Endothelial cell of umbilical vein (primary cell): ENCODE measurements around the gene MACROH2A1. TPM values are rescaled to one million over a fixed set of nuclear protein-coding genes. Genes with fewer than 3 reads are reported as not detected.

ENCODE experiments used
- BruUV-seq: library from RNA; stranded (reverse); fragments of 400-500 nt; replicated peaks from 2 replicates; lab custom pipeline; 2021; lab: Mats Ljungman, UMichigan
- CTCF ChIA-PET: fragments of 300-600, 350-600 bp; sonication (Branson Sonifier 250); formaldehyde crosslinking; loops from one replicate; lab custom pipeline; 2021; ENCODE audit warnings: antibody characterized with exemption, inconsistent platforms; lab: Charles Lee
- POLR2A ChIA-PET: fragments of 300-600, 350-600 bp; sonication (Branson Sonifier 250); formaldehyde crosslinking; loops from one replicate; lab custom pipeline; 2021; ENCODE audit warnings: antibody characterized with exemption, inconsistent platforms; lab: Charles Lee
- DNase-seq: peaks from one replicate; pipeline ENCODE4 v3.0.0-alpha.2; 2011; ENCODE audit warnings: low read depth, low spot score
- FAIRE-seq: peaks from 2 replicates; lab custom pipeline; 2011; peaks lifted over from hg19 to GRCh38; lab: Jason Lieb, UNC
- H2AFZ ChIP-seq: 2 replicates; pipeline ENCODE4 v1.6.0; 2012; ENCODE audit warnings: low read depth, low read length, control low read depth, inconsistent platforms
- H3K27ac ChIP-seq: 2 replicates; pipeline ENCODE4 v1.5.1; 2011; ENCODE audit warnings: low read depth, mild to moderate bottlenecking, control low read depth, low read length, moderate library complexity; ENCODE audit not compliant: insufficient read depth
- H3K27me3 ChIP-seq, 2 experiments: 2 replicates each; pipeline versions ENCODE4 v1.6.0 to v1.6.1; 2011; ENCODE audit warnings: low read length in 2 of 2, mixed read lengths in 1 of 2; ENCODE audit not compliant: control insufficient read depth in 2 of 2, insufficient read depth in 2 of 2
- H3K36me3 ChIP-seq, 2 experiments: 2 replicates in 1 of 2; 3 replicates in 1 of 2; pipeline ENCODE4 v1.5.1; 2011; ENCODE audit warnings: low read length in 2 of 2, mild to moderate bottlenecking in 1 of 2, moderate library complexity in 1 of 2; ENCODE audit not compliant: control insufficient read depth in 2 of 2, insufficient read depth in 2 of 2; ENCODE audit errors: extremely low read depth in 1 of 2
- H3K4me1 ChIP-seq: 3 replicates; pipeline ENCODE4 v1.5.1; 2011; ENCODE audit warnings: mild to moderate bottlenecking, low read length; ENCODE audit not compliant: control insufficient read depth, insufficient read depth; ENCODE audit errors: extremely low read depth
- H3K4me2 ChIP-seq: 2 replicates; pipeline ENCODE4 v1.6.1; 2011; ENCODE audit warnings: low read length, control low read depth, mixed read lengths; ENCODE audit not compliant: insufficient read depth
- H3K4me3 ChIP-seq, 3 experiments: fragments of 200-600 bp in 1 of 3; sonication (generic), shearing (Covaris generic) in 1 of 3; replicated peaks in 1 of 3; 2 replicates each; pipeline ENCODE4 v1.5.1; 2011 to 2016; ENCODE audit warnings: control low read depth in 3 of 3, low read length in 3 of 3, mild to moderate bottlenecking in 2 of 3, inconsistent platforms in 1 of 3, low read depth in 1 of 3, moderate library complexity in 1 of 3; ENCODE audit not compliant: insufficient read depth in 1 of 3
- H3K79me2 ChIP-seq: 2 replicates; pipeline ENCODE4 v1.6.0; 2012; ENCODE audit warnings: low read length, inconsistent platforms; ENCODE audit not compliant: control insufficient read depth, insufficient read depth
- H3K9ac ChIP-seq: replicated peaks from 2 replicates; pipeline ENCODE3; 2011; ENCODE audit warnings: low read length, control low read depth; ENCODE audit not compliant: insufficient read depth; ENCODE audit errors: extremely low read depth
- H3K9me1 ChIP-seq: replicated peaks from 3 replicates; pipeline ENCODE4 v1.6.0; 2011; ENCODE audit warnings: mild to moderate bottlenecking, low read length; ENCODE audit not compliant: control insufficient read depth, insufficient read depth; ENCODE audit errors: extremely low read depth
- H3K9me3 ChIP-seq: replicated peaks from 2 replicates; pipeline ENCODE4 v1.5.1; 2012; ENCODE audit warnings: low read length, inconsistent platforms; ENCODE audit not compliant: control insufficient read depth, insufficient read depth
- H4K20me1 ChIP-seq: replicated peaks from 2 replicates; pipeline ENCODE3; 2011; ENCODE audit warnings: mild to moderate bottlenecking, low read length; ENCODE audit not compliant: control insufficient read depth, insufficient read depth; ENCODE audit errors: extremely low read depth
- CTCF ChIP-seq, 2 donors: IDR thresholded peaks; 1 replicate in 1 of 2; 2 replicates in 1 of 2; pipeline ENCODE4 v1.5.1; 2011; ENCODE audit warnings: low read length in 2 of 2, mild to moderate bottlenecking in 2 of 2, moderate library complexity in 2 of 2, control low read depth in 1 of 2, inconsistent platforms in 1 of 2, low read depth in 1 of 2; ENCODE audit not compliant: insufficient read depth in 1 of 2; ENCODE audit errors: extremely low read depth in 1 of 2
- EZH2 ChIP-seq: IDR thresholded peaks from 2 replicates; pipeline ENCODE4 v1.6.1; 2012; ENCODE audit warnings: borderline replicate concordance, low read depth, mild to moderate bottlenecking, moderate library complexity, low read length, inconsistent platforms; ENCODE audit not compliant: severe bottlenecking
- FOS ChIP-seq: IDR thresholded peaks from 2 replicates; pipeline ENCODE4 v1.6.1; 2011; ENCODE audit warnings: mild to moderate bottlenecking, low read length, moderate library complexity, borderline replicate concordance; ENCODE audit not compliant: insufficient read depth
- GATA2 ChIP-seq: IDR thresholded peaks from 2 replicates; pipeline ENCODE4 v1.7.0; 2011; ENCODE audit warnings: low read depth, mild to moderate bottlenecking, moderate library complexity, mixed read lengths, low read length; ENCODE audit not compliant: insufficient read length, insufficient read depth
- JUN ChIP-seq: IDR thresholded peaks from 2 replicates; pipeline ENCODE4 v1.6.1; 2011; ENCODE audit warnings: borderline replicate concordance, low read depth; ENCODE audit not compliant: insufficient read length, insufficient read depth
- MAX ChIP-seq: IDR thresholded peaks from 2 replicates; pipeline ENCODE4 v1.6.1; 2011; ENCODE audit not compliant: insufficient read depth, insufficient read length
- MYC ChIP-seq: IDR thresholded peaks from one replicate; pipeline ENCODE4 v1.6.1; 2011; ENCODE audit warnings: mild to moderate bottlenecking, low read depth, low read length
- POLR2A ChIP-seq: IDR thresholded peaks from 2 replicates; pipeline ENCODE4 v1.6.1; 2012; ENCODE audit warnings: low read depth, mild to moderate bottlenecking, control low read depth, low read length
- POLR2AphosphoS5 ChIP-seq: IDR thresholded peaks from 2 replicates; pipeline ENCODE4 v1.6.1; 2012; ENCODE audit warnings: low read depth, mild to moderate bottlenecking, control low read depth, low read length, moderate library complexity; ENCODE audit not compliant: insufficient read depth
- dilution Hi-C: fragments of 300-500 bp; cut with MboI; formaldehyde crosslinking; loops from one replicate; pipeline ENCODE4 v1.15.0; 2019; ENCODE audit warnings: low sequenced_read_pairs; ENCODE audit not compliant: extremely low pct_ligation_motif_present
- intact Hi-C: fragments of 100-400 bp; cut with micrococcal nuclease; formaldehyde crosslinking; loops from one replicate; pipeline ENCODE4 v1.10.0; 2022
- polyA plus RNA-seq, 4 experiments: library from polyadenylated mRNA; depleted of rRNA in 3 of 4; stranded (reverse) in 3 of 4; unstranded in 1 of 4; fragments of >200 nt; gene quantifications; 2 replicates each; pipeline versions ENCODE4 v1.2.1 to v1.2.3, GENCODE V29; 2011 to 2012; ENCODE audit warnings: missing spikeins in 1 of 4
- total RNA-seq: library from RNA; stranded (reverse); gene quantifications from 2 replicates; pipeline ENCODE4 v1.2.3, GENCODE V29; 2021

Gene MACROH2A1
- total and polyA plus RNA-seq, 2 donors (not counting 3 experiments of a cell fraction or from before 2014, with no cell fraction given) = 89.3 to 147 TPM

DNA sequence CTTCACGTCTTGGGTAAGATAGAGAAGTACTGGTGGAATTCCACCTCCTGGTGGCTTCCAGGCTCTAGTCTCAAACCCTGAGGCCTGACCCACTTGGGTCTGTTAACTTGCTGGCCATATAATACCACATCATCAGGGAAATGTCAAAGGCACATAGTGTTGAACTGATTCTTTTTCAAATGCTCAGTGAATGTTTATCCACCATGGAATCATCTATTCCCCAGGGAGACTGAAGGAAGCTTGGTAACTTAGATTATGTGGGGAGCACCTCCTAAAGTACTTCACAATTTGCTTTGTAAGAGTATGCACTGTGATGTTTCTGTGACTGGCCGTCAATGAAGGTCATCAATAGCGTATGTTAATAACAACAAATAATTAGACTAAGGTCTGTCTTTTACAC lies 16.1 kb downstream of the MACROH2A1 start:
- Histone ChIP-seq H3K9me3 (no peaks in the 10 kb centered on the region), H2AFZ (no peak overlapping the region), H3K36me3 (peaks cover 19 to 22% of the 10 kb centered on the region in 2 experiments), H3K4me2 (no peak overlapping the region), H3K4me3 (no peak overlapping the region), H3K27me3 (no peaks in the 10 kb centered on the region), H3K9ac (no peak overlapping the region), H3K9me1 (no peaks in the 10 kb centered on the region), H3K79me2 (peaks cover 27% of the 10 kb centered on the region), H3K27ac (no peak overlapping the region), H3K4me1 (peaks cover 28% of the 10 kb centered on the region), H4K20me1 (peaks cover 14% of the 10 kb centered on the region)
- intact Hi-C loops (no loop called here), dilution Hi-C loops (no loop called here)
- TF ChIP-seq JUN (no peak), MAX (no peak), MYC (no peak), GATA2 (no peak), CTCF (IDR thresholded peaks at IDR 0.05; ENCODE audit: extremely low read depth in 1 of 2, insufficient read depth in 1 of 2, low read depth in 1 of 2, low read length in 2 of 2) (no peak), POLR2AphosphoS5 (no peak), EZH2 (no peak), FOS (no peak), POLR2A (no peak)
- FAIRE-seq = no peak
- BruUV-seq = no TSS peak
- CTCF ChIA-PET = interaction anchor here (1.2 kb wide), 1 partner anchor 13 kb away, joined by 3 read pairs; no protein-coding TSS in a partner anchor
- POLR2A ChIA-PET = no interaction called here
- no peak for DNase-seq
